ENCODE data around the gene IDI1. TPM values are rescaled to one million over a fixed set of nuclear protein-coding genes. Genes with fewer than 3 reads are reported as not detected.

The IDI1 gene
- total and polyA plus RNA-seq, 2 of the 4 experiments (the other 2 are of a cell fraction), result 27.3 to 27.4 TPM

Other genes with a start within 250 kb of the IDI1 start
- gene LARP4B, start 117.4 kb downstream of the IDI1 start, total RNA-seq (2012; rRNA removed), result 25.5 and 30.8 TPM in 2 replicates
- 22.1 and 24.3 TPM in 2 replicates for gene LARP4B, start 117.4 kb downstream of the IDI1 start, polyA plus RNA-seq (2012; rRNA removed)
- 46.2 and 71.7 TPM in 2 replicates for gene GTPBP4, start 60.7 kb downstream of the IDI1 start, total RNA-seq (2012; rRNA removed)
- 43.6 and 48.6 TPM in 2 replicates for gene GTPBP4, start 60.7 kb downstream of the IDI1 start, polyA plus RNA-seq (2012; rRNA removed)
- gene IDI2, start 23.3 kb downstream of the IDI1 start, total RNA-seq (2012; rRNA removed), result not detected in 2 replicates
- not detected in 2 replicates for gene IDI2, start 23.3 kb downstream of the IDI1 start, polyA plus RNA-seq (2012; rRNA removed)
- gene WDR37, start 7.3 kb upstream of the IDI1 start, total RNA-seq (2012; rRNA removed), result 12.7 and 16.4 TPM in 2 replicates
- gene WDR37, start 7.3 kb upstream of the IDI1 start, polyA plus RNA-seq (2012; rRNA removed), result 14.0 and 14.5 TPM in 2 replicates